Coronary artery (tissue), 2 donors: ENCODE measurements around the gene DPP10.
A peak's percentile ranks its signal among the peaks of the same experiment; 100 is the strongest.

Experiments used
- DNase-seq: peaks from one replicate; pipeline ENCODE4 v3.0.0-alpha.2; 2017; ENCODE audit warnings: low spot score
- H3K27ac ChIP-seq, 2 donors: fragments of 200-600 bp; sonication (generic); one replicate each; pipeline ENCODE4 v1.5.1; 2016 to 2019
- H3K4me3 ChIP-seq: fragments of 200-600 bp; sonication (generic); 2 replicates; pipeline ENCODE4 v1.5.1; 2016; ENCODE audit warnings: mild to moderate bottlenecking, moderate library complexity
- TF ChIP-seq, protein P1 (sequence below): fragments of 200-600 bp; sonication (generic); IDR thresholded peaks from one replicate; pipeline ENCODE4 v1.5.1; 2019; ENCODE audit warnings: antibody characterized with exemption

The DPP10 gene

DNA sequence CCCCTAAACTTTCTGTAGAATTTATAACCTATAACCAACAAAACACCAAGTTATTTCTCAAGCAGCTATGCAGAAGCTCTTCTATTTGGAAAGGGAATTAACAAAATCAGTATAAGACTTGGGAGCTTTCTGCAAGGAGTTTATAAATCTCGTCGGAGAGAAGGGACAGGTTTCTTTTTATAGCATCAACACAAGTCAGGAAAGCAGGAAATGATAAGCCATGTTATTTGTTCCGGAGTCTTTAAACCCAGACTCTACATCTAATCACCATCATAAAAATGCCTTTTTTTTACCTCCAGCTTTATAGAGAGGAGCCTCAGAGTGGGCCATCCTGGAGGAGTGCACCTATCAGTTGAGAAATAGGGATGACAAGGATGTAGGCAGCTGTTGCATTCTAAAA, 137.1 kb downstream of the DPP10 start:
- TF ChIP-seq, protein P1, sequence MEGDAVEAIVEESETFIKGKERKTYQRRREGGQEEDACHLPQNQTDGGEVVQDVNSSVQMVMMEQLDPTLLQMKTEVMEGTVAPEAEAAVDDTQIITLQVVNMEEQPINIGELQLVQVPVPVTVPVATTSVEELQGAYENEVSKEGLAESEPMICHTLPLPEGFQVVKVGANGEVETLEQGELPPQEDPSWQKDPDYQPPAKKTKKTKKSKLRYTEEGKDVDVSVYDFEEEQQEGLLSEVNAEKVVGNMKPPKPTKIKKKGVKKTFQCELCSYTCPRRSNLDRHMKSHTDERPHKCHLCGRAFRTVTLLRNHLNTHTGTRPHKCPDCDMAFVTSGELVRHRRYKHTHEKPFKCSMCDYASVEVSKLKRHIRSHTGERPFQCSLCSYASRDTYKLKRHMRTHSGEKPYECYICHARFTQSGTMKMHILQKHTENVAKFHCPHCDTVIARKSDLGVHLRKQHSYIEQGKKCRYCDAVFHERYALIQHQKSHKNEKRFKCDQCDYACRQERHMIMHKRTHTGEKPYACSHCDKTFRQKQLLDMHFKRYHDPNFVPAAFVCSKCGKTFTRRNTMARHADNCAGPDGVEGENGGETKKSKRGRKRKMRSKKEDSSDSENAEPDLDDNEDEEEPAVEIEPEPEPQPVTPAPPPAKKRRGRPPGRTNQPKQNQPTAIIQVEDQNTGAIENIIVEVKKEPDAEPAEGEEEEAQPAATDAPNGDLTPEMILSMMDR: no peak
- no peak for DNase-seq
- Histone ChIP-seq H3K27ac (peak overlapping the region; percentile 46 to 65), H3K4me3 (peak overlapping the region; percentile 23)

DNA sequence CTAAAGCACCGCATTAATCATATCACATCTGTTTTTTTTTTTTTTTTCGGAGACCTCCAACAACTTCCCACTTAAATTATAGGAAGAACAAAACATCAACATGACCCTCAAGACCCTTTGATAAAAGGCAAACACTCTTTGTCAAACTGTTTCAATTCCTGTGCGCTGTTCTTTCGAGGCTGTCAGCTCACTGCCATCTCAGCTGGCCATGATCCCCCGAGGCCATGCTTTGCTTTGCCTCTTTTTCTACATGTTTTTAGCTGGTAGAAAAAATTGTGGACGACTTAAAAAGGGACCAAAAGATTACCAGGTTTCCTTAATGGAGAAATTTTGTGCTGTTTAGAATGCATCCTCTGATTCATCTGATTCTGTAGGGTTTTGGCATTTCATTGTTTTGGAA, 138.2 kb downstream of the DPP10 start:
- no peak for DNase-seq
- H3K27ac ChIP-seq: peak overlapping the region in 1 of 2 donors; percentile 46
- TF ChIP-seq, protein P1: no peak

GRCh38 chr2:114598329-114598728, 155.9 kb downstream of the DPP10 start:
- no peak overlapping the region for H3K4me3 ChIP-seq
- H3K27ac ChIP-seq: no peak overlapping the region
- TF ChIP-seq, protein P1: no peak
- DNase-seq: no peak

More for the DNA sequence above, 138.2 kb downstream of the DPP10 start:
- no peak overlapping the region for H3K4me3 ChIP-seq

- TF ChIP-seq, protein P1: no peak
- H3K27ac ChIP-seq: no peak overlapping the region
- DNase-seq: no peak
Observed at GRCh38 chr2:114609203-114609602, 166.8 kb downstream of the DPP10 start.

DNA sequence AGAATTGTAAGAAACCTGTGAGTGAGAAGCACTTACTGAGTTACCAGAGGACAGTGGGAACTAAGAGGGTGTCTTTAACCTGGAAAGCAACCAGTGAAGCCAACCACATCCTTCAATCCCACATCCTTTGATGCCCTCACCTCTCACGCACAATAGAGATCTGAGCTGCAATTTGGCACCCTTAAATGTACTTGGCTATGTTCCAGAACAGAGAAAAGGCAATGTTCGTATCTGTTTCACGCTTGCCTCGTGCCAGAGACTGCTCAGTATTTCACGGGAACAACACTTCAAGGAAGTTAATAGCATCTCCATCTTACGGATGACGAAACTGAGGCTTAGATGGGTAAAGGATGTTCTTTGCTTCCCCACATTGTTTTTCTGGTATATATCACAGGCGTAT, 167.4 kb downstream of the DPP10 start:
- no peak overlapping the region for H3K4me3 ChIP-seq
- H3K27ac ChIP-seq: no peak overlapping the region
- no peak for DNase-seq
- TF ChIP-seq, protein P1: no peak

More at GRCh38 chr2:114609203-114609602, 166.8 kb downstream of the DPP10 start:
- no peak overlapping the region for H3K4me3 ChIP-seq

- Histone ChIP-seq H3K4me3 (no peak overlapping the region), H3K27ac (no peak overlapping the region)
- DNase-seq: no peak
- TF ChIP-seq, protein P1: no peak
Observed at GRCh38 chr2:114610677-114611076, 168.2 kb downstream of the DPP10 start.

GRCh38 chr2:114614592-114614991, 172.2 kb downstream of the DPP10 start:
- TF ChIP-seq, protein P1: no peak
- Histone ChIP-seq H3K27ac (no peak overlapping the region), H3K4me3 (no peak overlapping the region)
- no peak for DNase-seq
